ENCODE data around the gene LMO2.
"Not testable (repeated sequence)": the region's sequence is repeated elsewhere in the genome, so short reads cannot be mapped to it uniquely, and the experiment has no call there.

LMO2 gene

GRCh38 chr11:33859306-33859705 is 32.6 kb downstream of the LMO2 start:
- no peak for DNase-seq

- peak; percentile 88 for DNase-seq
Measured at GRCh38 chr11:33857933-33858371, 33.9 kb downstream of the LMO2 start.

- peak; percentile 10 for DNase-seq
Measured at GRCh38 chr11:33855500-33855899, 36.4 kb downstream of the LMO2 start.

- no peak for DNase-seq
Measured at GRCh38 chr11:33848717-33849390, 43.0 kb downstream of the LMO2 start.

- no peak for DNase-seq
Measured at GRCh38 chr11:33847251-33847650, 44.6 kb downstream of the LMO2 start.

GRCh38 chr11:33844236-33844635 is 47.6 kb downstream of the LMO2 start:
- DNase-seq, result no peak

- DNase-seq, result no peak
Measured at GRCh38 chr11:33843018-33843417, 48.9 kb downstream of the LMO2 start.

- DNase-seq, result peak; percentile 54
Measured at GRCh38 chr11:33842236-33842915, 49.5 kb downstream of the LMO2 start.

- DNase-seq, result not testable (repeated sequence)
Measured at GRCh38 chr11:33838234-33838633, 53.6 kb downstream of the LMO2 start.

- DNase-seq, result not testable (repeated sequence)
Measured at GRCh38 chr11:33837334-33837733, 54.5 kb downstream of the LMO2 start.

GRCh38 chr11:33835143-33835878 is 56.6 kb downstream of the LMO2 start:
- peak; percentile 48 for DNase-seq

GRCh38 chr11:33832676-33833075 is 59.2 kb downstream of the LMO2 start:
- DNase-seq, result no peak

- no peak for DNase-seq
Measured at GRCh38 chr11:33830903-33831648, 60.8 kb downstream of the LMO2 start.

- peak; percentile 75 for DNase-seq
Measured at GRCh38 chr11:33829430-33830141, 62.3 kb downstream of the LMO2 start.

GRCh38 chr11:33828604-33829429 is 63.1 kb downstream of the LMO2 start:
- DNase-seq, result no peak

- no peak for DNase-seq
Measured at GRCh38 chr11:33827206-33827605, 64.7 kb downstream of the LMO2 start.

GRCh38 chr11:33825854-33826560 is 65.9 kb downstream of the LMO2 start:
- DNase-seq, result no peak

GRCh38 chr11:33822981-33823380 is 68.9 kb downstream of the LMO2 start:
- not testable (repeated sequence) for DNase-seq

- DNase-seq, result no peak
Measured at GRCh38 chr11:33819278-33820035, 72.4 kb downstream of the LMO2 start.

All from NCI-H82 (cell line).